A549 (cell line): ENCODE measurements around the gene TRAK2.

Source experiments
- POLR2A ChIP-seq: IDR thresholded peaks from 2 replicates; pipeline ENCODE4 v1.6.1; 2012; ENCODE audit warnings: mild to moderate bottlenecking, low read length
- RAD21 ChIP-seq, 2 experiments: fragments of >200 bp in 1 of 2; sonication (Bioruptor Twin) in 1 of 2; formaldehyde crosslinking in 1 of 2; IDR thresholded peaks in 1 of 2; conservative IDR thresholded peaks in 1 of 2; 2 replicates in 1 of 2; 3 replicates in 1 of 2; pipeline ENCODE4 v1.6.1; 2012 to 2018; ENCODE audit warnings: inconsistent platforms in 1 of 2
- TF ChIP-seq, protein P1 (sequence below): fragments of >200 bp; sonication (Bioruptor Twin); formaldehyde crosslinking; IDR thresholded peaks from 3 replicates; pipeline ENCODE4 v1.5.1; 2016
- TF ChIP-seq, protein P2 (sequence below): fragments of 250-450 bp; sonication (Bioruptor Pico); IDR thresholded peaks from 2 replicates; pipeline ENCODE4 v1.5.0; 2021; ENCODE audit warnings: mild to moderate bottlenecking, moderate library complexity, borderline replicate concordance

DNA sequence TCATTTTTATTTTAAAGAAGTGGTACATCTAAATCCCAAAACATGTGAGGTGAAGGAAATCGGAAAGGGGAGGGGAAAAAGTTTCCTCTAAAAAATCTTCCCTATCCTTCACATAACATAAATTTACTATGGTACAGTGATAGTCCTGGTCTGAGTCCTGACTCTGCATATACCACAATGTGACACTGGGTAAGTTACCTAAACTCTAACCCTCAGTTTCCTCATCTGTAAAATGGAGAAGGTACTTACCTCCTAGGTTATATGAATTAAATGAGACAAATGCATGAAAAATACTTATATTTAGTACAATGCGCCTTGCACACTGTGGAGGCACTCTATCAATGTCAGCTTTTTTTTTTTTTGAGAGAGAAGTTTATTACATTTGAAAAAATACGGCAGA lies 42.3 kb downstream of the TRAK2 start:
- TF ChIP-seq POLR2A = no peak
- TF ChIP-seq, protein P1, sequence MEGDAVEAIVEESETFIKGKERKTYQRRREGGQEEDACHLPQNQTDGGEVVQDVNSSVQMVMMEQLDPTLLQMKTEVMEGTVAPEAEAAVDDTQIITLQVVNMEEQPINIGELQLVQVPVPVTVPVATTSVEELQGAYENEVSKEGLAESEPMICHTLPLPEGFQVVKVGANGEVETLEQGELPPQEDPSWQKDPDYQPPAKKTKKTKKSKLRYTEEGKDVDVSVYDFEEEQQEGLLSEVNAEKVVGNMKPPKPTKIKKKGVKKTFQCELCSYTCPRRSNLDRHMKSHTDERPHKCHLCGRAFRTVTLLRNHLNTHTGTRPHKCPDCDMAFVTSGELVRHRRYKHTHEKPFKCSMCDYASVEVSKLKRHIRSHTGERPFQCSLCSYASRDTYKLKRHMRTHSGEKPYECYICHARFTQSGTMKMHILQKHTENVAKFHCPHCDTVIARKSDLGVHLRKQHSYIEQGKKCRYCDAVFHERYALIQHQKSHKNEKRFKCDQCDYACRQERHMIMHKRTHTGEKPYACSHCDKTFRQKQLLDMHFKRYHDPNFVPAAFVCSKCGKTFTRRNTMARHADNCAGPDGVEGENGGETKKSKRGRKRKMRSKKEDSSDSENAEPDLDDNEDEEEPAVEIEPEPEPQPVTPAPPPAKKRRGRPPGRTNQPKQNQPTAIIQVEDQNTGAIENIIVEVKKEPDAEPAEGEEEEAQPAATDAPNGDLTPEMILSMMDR = no peak
- TF ChIP-seq RAD21 (conservative IDR thresholded peaks at IDR 0.05 in 1 of 2, IDR thresholded peaks at IDR 0.05 in 1 of 2) = no peak
- TF ChIP-seq, protein P2, sequence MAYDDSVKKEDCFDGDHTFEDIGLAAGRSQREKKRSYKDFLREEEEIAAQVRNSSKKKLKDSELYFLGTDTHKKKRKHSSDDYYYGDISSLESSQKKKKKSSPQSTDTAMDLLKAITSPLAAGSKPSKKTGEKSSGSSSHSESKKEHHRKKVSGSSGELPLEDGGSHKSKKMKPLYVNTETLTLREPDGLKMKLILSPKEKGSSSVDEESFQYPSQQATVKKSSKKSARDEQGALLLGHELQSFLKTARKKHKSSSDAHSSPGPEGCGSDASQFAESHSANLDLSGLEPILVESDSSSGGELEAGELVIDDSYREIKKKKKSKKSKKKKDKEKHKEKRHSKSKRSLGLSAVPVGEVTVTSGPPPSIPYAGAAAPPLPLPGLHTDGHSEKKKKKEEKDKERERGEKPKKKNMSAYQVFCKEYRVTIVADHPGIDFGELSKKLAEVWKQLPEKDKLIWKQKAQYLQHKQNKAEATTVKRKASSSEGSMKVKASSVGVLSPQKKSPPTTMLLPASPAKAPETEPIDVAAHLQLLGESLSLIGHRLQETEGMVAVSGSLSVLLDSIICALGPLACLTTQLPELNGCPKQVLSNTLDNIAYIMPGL (CRISPR knock-in tag) = no peak
